K562 (cell line): ENCODE measurements around the gene SNX9. TPM values are rescaled to one million over a fixed set of nuclear protein-coding genes. Genes with fewer than 3 reads are reported as not detected.

Experiments
- ATAC-seq: fragments of 200-7000 bp; cut with Tn5 transposase; 3 replicates; pipeline ENCODE4 v1.9.1; 2020; ENCODE audit warnings: moderate library complexity
- BruUV-seq: library from RNA; stranded (reverse); fragments of 400-500 nt; replicated peaks from 2 replicates; lab custom pipeline; 2021; lab: Mats Ljungman, UMichigan
- CTCF ChIA-PET: fragments of 300-600 bp; formaldehyde crosslinking; extraction: SDS; loops from one replicate; lab custom pipeline; 2021; ENCODE audit warnings: low intra/inter-chr PET ratio; lab: Yijun Ruan, JAX
- POLR2A ChIA-PET: fragments of 300-600, 350-650 bp; sonication (Branson Sonifier 250); formaldehyde crosslinking; extraction: SDS; loops from one replicate; lab custom pipeline; 2021; ENCODE audit warnings: antibody characterized with exemption, inconsistent platforms; lab: Yijun Ruan, JAX
- DNase-seq, 4 experiments: peaks; one replicate each; pipeline versions ENCODE4 v3.0.0 to v3.0.0-alpha.2; 2011 to 2018; ENCODE audit warnings: low spot score in 3 of 4, mixed read lengths in 3 of 4; ENCODE audit errors: extremely low read depth in 1 of 4
- FAIRE-seq: peaks from 2 replicates; lab custom pipeline; 2011; peaks lifted over from hg19 to GRCh38; lab: Jason Lieb, UNC
- H2AFZ ChIP-seq: 2 replicates; pipeline ENCODE4 v1.6.0; 2011; ENCODE audit warnings: low read depth, low read length, control low read depth, inconsistent platforms
- H3K27ac ChIP-seq: fragments of 200-600 bp; 3 replicates; pipeline ENCODE4 v1.8.0; 2011; ENCODE audit warnings: low read depth, mild to moderate bottlenecking, control low read depth, inconsistent platforms, low read length, moderate library complexity, mixed read lengths; ENCODE audit errors: extremely low read depth
- H3K27me3 ChIP-seq, 2 experiments: fragments of 300-600 bp in 1 of 2; 2 replicates in 1 of 2; 3 replicates in 1 of 2; pipeline versions ENCODE4 v1.6.0 to v1.8.0; 2011; ENCODE audit warnings: inconsistent platforms in 2 of 2, low read length in 2 of 2, mild to moderate bottlenecking in 1 of 2, mixed read lengths in 1 of 2, moderate library complexity in 1 of 2; ENCODE audit not compliant: control insufficient read depth in 2 of 2, insufficient read depth in 2 of 2
- H3K36me3 ChIP-seq: fragments of 300-600 bp; 3 replicates; pipeline ENCODE4 v1.8.0; 2011; ENCODE audit warnings: mild to moderate bottlenecking, low read length, inconsistent platforms; ENCODE audit not compliant: control insufficient read depth, insufficient read depth
- H3K4me1 ChIP-seq, 2 experiments: fragments of 200-600 bp in 1 of 2; replicated peaks in 1 of 2; 2 replicates in 1 of 2; 3 replicates in 1 of 2; pipeline versions ENCODE4 v1.5.1 to v1.8.0; 2011; ENCODE audit warnings: inconsistent platforms in 2 of 2, low read length in 2 of 2, mild to moderate bottlenecking in 1 of 2, mixed read lengths in 1 of 2, moderate library complexity in 1 of 2; ENCODE audit not compliant: control insufficient read depth in 2 of 2, insufficient read depth in 2 of 2
- H3K4me2 ChIP-seq: 2 replicates; pipeline ENCODE4 v1.6.1; 2011; ENCODE audit warnings: low read length, control low read depth, inconsistent platforms, mixed read lengths; ENCODE audit not compliant: insufficient read depth
- H3K4me3 ChIP-seq: fragments of 200-600 bp; sonication (generic), shearing (Covaris generic); 2 replicates; pipeline ENCODE4 v1.5.1; 2016; ENCODE audit warnings: control low read depth, inconsistent platforms
- H3K79me2 ChIP-seq: fragments of 200-600 bp; 3 replicates; pipeline ENCODE4 v1.8.0; 2011; ENCODE audit warnings: low read length, inconsistent platforms; ENCODE audit not compliant: control insufficient read depth, insufficient read depth
- H3K9ac ChIP-seq, 2 experiments: 2 replicates each; pipeline versions ENCODE4 v1.6.0 to v1.6.1; 2011; ENCODE audit warnings: low read depth in 2 of 2, low read length in 2 of 2, control low read depth in 1 of 2, inconsistent platforms in 1 of 2, mild to moderate bottlenecking in 1 of 2, mixed read lengths in 1 of 2; ENCODE audit not compliant: insufficient read depth in 1 of 2
- H3K9me1 ChIP-seq: one replicate; pipeline ENCODE4 v1.6.0; 2011; ENCODE audit warnings: inconsistent platforms, mild to moderate bottlenecking, low read length, moderate library complexity; ENCODE audit not compliant: control insufficient read depth, insufficient read depth
- H3K9me3 ChIP-seq: replicated peaks from 2 replicates; pipeline ENCODE4 v1.5.1; 2011; ENCODE audit warnings: low read depth, low read length, inconsistent platforms; ENCODE audit not compliant: control insufficient read depth, insufficient read depth
- H4K20me1 ChIP-seq: replicated peaks from 2 replicates; pipeline ENCODE4 v1.6.1; 2011; ENCODE audit warnings: low read length, inconsistent platforms, mixed read lengths; ENCODE audit not compliant: control insufficient read depth, insufficient read depth
- SUPT5H ChIP-seq: fragments of 450-650 bp; IDR thresholded peaks from 2 replicates; pipeline ENCODE4 v1.6.1; 2016
- WGBS: fragments of 100-300 bp; shearing (Covaris generic); methylation state at CpG from one replicate; pipeline ENCODE4 v1.1.6; 2016; ENCODE audit warnings: low coverage, mixed read lengths; ENCODE audit not compliant: insufficient coverage; ENCODE audit errors: missing lambda C conversion rate; 5-methylcytosine and 5-hydroxymethylcytosine counted together
- in situ Hi-C: fragments of 300-500 bp; cut with MboI; formaldehyde crosslinking; loops from 4 replicates; pipeline ENCODE4 v1.15.0; 2018; ENCODE audit warnings: inconsistent platforms, mixed read lengths
- intact Hi-C: fragments of 100-400 bp; cut with micrococcal nuclease; formaldehyde crosslinking; loops from 2 replicates; pipeline ENCODE4 v1.14.2; 2022
- polyA plus RNA-seq, 8 experiments: library from polyadenylated mRNA; depleted of rRNA in 4 of 8; stranded (reverse) in 5 of 8; unstranded in 3 of 8; fragments of >200 nt; fragmentation: Nextera tagmentation in 2 of 8; fragmentation: Illumina TruSeq in 1 of 8; extraction: Ambion mirVana in 2 of 8; extraction: Trizol in 1 of 8; gene quantifications; 2 replicates each; pipeline versions ENCODE4 v1.2.1 to v1.2.3, GENCODE V29; 2011 to 2014; ENCODE audit warnings: inconsistent platforms in 1 of 8, missing spikeins in 1 of 8
- total RNA-seq, 7 experiments: library from RNA; depleted of rRNA in 6 of 7; stranded (reverse); fragments of >200 nt in 6 of 7; fragmentation: Illumina TruSeq in 2 of 7; extraction: Trizol in 2 of 7; gene quantifications; 2 replicates each; pipeline versions ENCODE4 v1.2.1 to v1.2.3, GENCODE V29; 2011 to 2021; ENCODE audit warnings: low replicate concordance in 1 of 7
- TF ChIP-seq, protein P1 (sequence below), 3 experiments: fragments of 200-800 bp in 1 of 3; fragments of 250-450 bp in 1 of 3; fragments of 450-650 bp in 1 of 3; sonication (Bioruptor Pico) in 1 of 3; sonication (Bioruptor generic) in 1 of 3; formaldehyde crosslinking in 1 of 3; IDR thresholded peaks; 2 replicates each; pipeline versions ENCODE4 v1.6.1 to v1.8.0; 2016 to 2022; ENCODE audit warnings: mild to moderate bottlenecking in 2 of 3, missing genetic modification characterization in 2 of 3, missing compliant biosample characterization in 1 of 3, moderate library complexity in 1 of 3

Gene SNX9
- total and polyA plus RNA-seq, 9 of the 15 experiments (the other 6 are each of a cell fraction or from before 2014, with no cell fraction given) = 6.0 to 81.7 (median 57.1) TPM

- Histone ChIP-seq H2AFZ (no peak overlapping the region), H3K4me3 (no peak overlapping the region), H3K9me3 (no peaks in the 10 kb centered on the region), H3K4me1 (peaks cover 29 to 40% of the 10 kb centered on the region in 2 experiments), H3K27ac (no peak overlapping the region), H4K20me1 (peaks cover 37% of the 10 kb centered on the region; the same call in 1 of the 2 replicates)
- intact Hi-C loops = loop anchor here (10.0 kb wide), 1 partner anchor 219 kb away; no protein-coding TSS in a partner anchor
- DNase-seq = no peak
- CTCF ChIA-PET = no interaction called here
- 74% methylated on average over 13 of the region's 13 CpGs for WGBS
- BruUV-seq = no TSS peak
- TF ChIP-seq, protein P1, sequence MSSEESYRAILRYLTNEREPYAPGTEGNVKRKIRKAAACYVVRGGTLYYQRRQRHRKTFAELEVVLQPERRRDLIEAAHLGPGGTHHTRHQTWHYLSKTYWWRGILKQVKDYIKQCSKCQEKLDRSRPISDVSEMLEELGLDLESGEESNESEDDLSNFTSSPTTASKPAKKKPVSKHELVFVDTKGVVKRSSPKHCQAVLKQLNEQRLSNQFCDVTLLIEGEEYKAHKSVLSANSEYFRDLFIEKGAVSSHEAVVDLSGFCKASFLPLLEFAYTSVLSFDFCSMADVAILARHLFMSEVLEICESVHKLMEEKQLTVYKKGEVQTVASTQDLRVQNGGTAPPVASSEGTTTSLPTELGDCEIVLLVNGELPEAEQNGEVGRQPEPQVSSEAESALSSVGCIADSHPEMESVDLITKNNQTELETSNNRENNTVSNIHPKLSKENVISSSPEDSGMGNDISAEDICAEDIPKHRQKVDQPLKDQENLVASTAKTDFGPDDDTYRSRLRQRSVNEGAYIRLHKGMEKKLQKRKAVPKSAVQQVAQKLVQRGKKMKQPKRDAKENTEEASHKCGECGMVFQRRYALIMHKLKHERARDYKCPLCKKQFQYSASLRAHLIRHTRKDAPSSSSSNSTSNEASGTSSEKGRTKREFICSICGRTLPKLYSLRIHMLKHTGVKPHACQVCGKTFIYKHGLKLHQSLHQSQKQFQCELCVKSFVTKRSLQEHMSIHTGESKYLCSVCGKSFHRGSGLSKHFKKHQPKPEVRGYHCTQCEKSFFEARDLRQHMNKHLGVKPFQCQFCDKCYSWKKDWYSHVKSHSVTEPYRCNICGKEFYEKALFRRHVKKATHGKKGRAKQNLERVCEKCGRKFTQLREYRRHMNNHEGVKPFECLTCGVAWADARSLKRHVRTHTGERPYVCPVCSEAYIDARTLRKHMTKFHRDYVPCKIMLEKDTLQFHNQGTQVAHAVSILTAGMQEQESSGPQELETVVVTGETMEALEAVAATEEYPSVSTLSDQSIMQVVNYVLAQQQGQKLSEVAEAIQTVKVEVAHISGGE (CRISPR knock-in tag; IDR thresholded peaks at IDR 0.05) = peak in 1 of 3 experiments; percentile 9; a peak in 1 of 6 replicates
- no peak for TF ChIP-seq SUPT5H
- TF ChIP-seq, all 486 proteins: peak for 1
- Histone ChIP-seq H3K79me2 (peaks cover 78% of the 10 kb centered on the region), H3K9ac (no peak overlapping the region), H3K36me3 (peaks cover 2% of the 10 kb centered on the region; the same call in 1 of the 3 replicates), H3K4me2 (no peak overlapping the region), H3K27me3 (no peaks in the 10 kb centered on the region), H3K9me1 (peaks cover 6% of the 10 kb centered on the region)
- in situ Hi-C loops = no loop called here
- FAIRE-seq (no peak), ATAC-seq (no peak)
- POLR2A ChIA-PET = no interaction called here
Measured at GRCh38 chr6:157985378-157986155, 162.5 kb downstream of the SNX9 start.
